Upper lobe of left lung (tissue), 6 donors: ENCODE data around the gene MIER3. TPM values are rescaled to one million over a fixed set of nuclear protein-coding genes. Genes with fewer than 3 reads are reported as not detected.

ENCODE experiments used
- ATAC-seq, 2 donors: fragments of 200-7000 bp; cut with Tn5 transposase; one replicate each; pipeline ENCODE4 v1.9.1; 2022; ENCODE audit warnings: mild to moderate bottlenecking in 2 of 2, moderate library complexity in 2 of 2; ENCODE audit not compliant: low FRiP score in 2 of 2
- DNase-seq, 2 donors: peaks; one replicate each; pipeline ENCODE4 v3.0.0-alpha.2; 2019 to 2020
- H3K27ac ChIP-seq, 4 donors: fragments of 200-600 bp; sonication (generic); one replicate each; pipeline ENCODE4 v1.5.1; 2016 to 2019
- H3K27me3 ChIP-seq, 4 donors: fragments of 200-600 bp; sonication (generic); one replicate each; pipeline ENCODE4 v1.5.1; 2017 to 2019
- H3K36me3 ChIP-seq, 4 donors: fragments of 200-600 bp; sonication (generic); one replicate each; pipeline ENCODE4 v1.5.1; 2016 to 2019
- H3K4me1 ChIP-seq, 4 donors: fragments of 200-600 bp; sonication (generic); one replicate each; pipeline ENCODE4 v1.5.1; 2018 to 2019
- H3K4me3 ChIP-seq, 4 donors: fragments of 200-600 bp; sonication (generic); one replicate each; pipeline ENCODE4 v1.5.1; 2017 to 2019; ENCODE audit warnings: mild to moderate bottlenecking in 2 of 4, moderate library complexity in 1 of 4
- H3K9me3 ChIP-seq, 4 donors: fragments of 200-600 bp; sonication (generic); one replicate each; pipeline ENCODE4 v1.5.1; 2018 to 2019
- CTCF ChIP-seq, 6 experiments: fragments of 450-650 bp in 4 of 6; fragments of 200-600 bp in 2 of 6; sonication (generic) in 2 of 6; IDR thresholded peaks; one replicate each; pipeline ENCODE4 v1.5.1; 2016 to 2019; ENCODE audit warnings: antibody characterized with exemption in 6 of 6
- EP300 ChIP-seq, 4 donors: sonication (generic); formaldehyde crosslinking; IDR thresholded peaks; one replicate each; pipeline ENCODE4 v1.5.1; 2017; ENCODE audit warnings: antibody characterized with exemption in 4 of 4, control low read depth in 2 of 4
- POLR2A ChIP-seq, 4 donors: fragments of 450-650 bp; IDR thresholded peaks; one replicate each; pipeline ENCODE4 v1.5.1; 2016 to 2017; ENCODE audit warnings: antibody characterized with exemption in 4 of 4, mild to moderate bottlenecking in 2 of 4
- POLR2AphosphoS5 ChIP-seq, 2 donors: sonication (generic); formaldehyde crosslinking; IDR thresholded peaks; one replicate each; pipeline ENCODE4 v1.5.1; 2017; ENCODE audit warnings: antibody characterized with exemption in 2 of 2
- WGBS, 2 donors: methylation state at CpG; one replicate each; pipeline ENCODE4 v1.1.5; 2017 to 2018; 5-methylcytosine and 5-hydroxymethylcytosine counted together
- total RNA-seq, 6 donors: library from RNA; depleted of rRNA in 4 of 6; stranded (reverse); fragments of >200 nt in 4 of 6; gene quantifications; one replicate each; pipeline versions ENCODE4 v1.1.0 to v1.2.1, GENCODE V29; 2016 to 2021
- donor health status: DM: no; HTN: no; CAD: no; lungs with moderate emphysema.
- donor health status: DM: no; HTN: yes; CAD: no; lungs with severe emphysema.

Gene MIER3
- total RNA-seq, 6 donors from 2014 or later: 11.3 to 20.5 (median 12.6) TPM

GRCh38 chr5:56988490-56988889, 36.6 kb upstream of the MIER3 start:
- Histone ChIP-seq H3K4me3 (no peak overlapping the region), H3K9me3 (no peaks in the 10 kb centered on the region)

GRCh38 chr5:56987171-56987570, 35.2 kb upstream of the MIER3 start:
- no peaks in the 10 kb centered on the region for H3K36me3 ChIP-seq
- H3K4me1 ChIP-seq: no peaks in the 10 kb centered on the region
- no peaks in the 10 kb centered on the region for H3K9me3 ChIP-seq
- no peak for ATAC-seq
- TF ChIP-seq POLR2AphosphoS5 (IDR thresholded peaks at IDR 0.05) (no peak), CTCF (IDR thresholded peaks at IDR 0.05) (no peak), POLR2A (IDR thresholded peaks at IDR 0.05) (no peak), EP300 (IDR thresholded peaks at IDR 0.05) (no peak)
- no peak overlapping the region for H3K27ac ChIP-seq
- 88 to 91% methylated on average over 4 of the region's 4 CpGs for WGBS, 2 donors
- no peak overlapping the region for H3K4me3 ChIP-seq
- DNase-seq: no peak
- H3K27me3 ChIP-seq: no peaks in the 10 kb centered on the region

More at GRCh38 chr5:56988490-56988889, 36.6 kb upstream of the MIER3 start:
- Histone ChIP-seq H3K27me3 (no peaks in the 10 kb centered on the region), H3K36me3 (no peaks in the 10 kb centered on the region), H3K4me1 (no peaks in the 10 kb centered on the region), H3K27ac (no peak overlapping the region)
- DNase-seq (no peak), ATAC-seq (no peak)
- TF ChIP-seq EP300 (IDR thresholded peaks at IDR 0.05) (no peak), POLR2A (IDR thresholded peaks at IDR 0.05) (no peak), POLR2AphosphoS5 (IDR thresholded peaks at IDR 0.05) (no peak), CTCF (IDR thresholded peaks at IDR 0.05) (no peak)
- 91 to 96% methylated on average over 4 of the region's 4 CpGs for WGBS, 2 donors

GRCh38 chr5:56986626-56986947, 34.7 kb upstream of the MIER3 start:
- no peak overlapping the region for H3K4me3 ChIP-seq
- no peak for TF ChIP-seq POLR2A (IDR thresholded peaks at IDR 0.05)
- no peak for TF ChIP-seq POLR2AphosphoS5 (IDR thresholded peaks at IDR 0.05)
- TF ChIP-seq CTCF (IDR thresholded peaks at IDR 0.05): no peak
- TF ChIP-seq EP300 (IDR thresholded peaks at IDR 0.05): no peak
- no peak for DNase-seq
- H3K36me3 ChIP-seq: no peaks in the 10 kb centered on the region
- ATAC-seq: no peak
- WGBS, 2 donors: 90 to 95% methylated on average over 1 of the region's 1 CpG
- no peak overlapping the region for H3K27ac ChIP-seq
- no peaks in the 10 kb centered on the region for H3K4me1 ChIP-seq
- H3K9me3 ChIP-seq: no peaks in the 10 kb centered on the region
- no peaks in the 10 kb centered on the region for H3K27me3 ChIP-seq

- TF ChIP-seq CTCF (IDR thresholded peaks at IDR 0.05) (no peak), POLR2A (IDR thresholded peaks at IDR 0.05) (no peak), EP300 (IDR thresholded peaks at IDR 0.05) (no peak), POLR2AphosphoS5 (IDR thresholded peaks at IDR 0.05) (no peak)
- WGBS, 2 donors: 52 to 58% methylated on average over 3 of the region's 3 CpGs
These were observed 34.2 kb upstream of the MIER3 start for GRCh38 chr5:56985936-56986625.

GRCh38 chr5:56984445-56984844, 32.5 kb upstream of the MIER3 start:
- ATAC-seq (no peak), DNase-seq (no peak)
- no peaks in the 10 kb centered on the region for H3K36me3 ChIP-seq
- H3K27ac ChIP-seq: no peak overlapping the region
- 84% methylated on average over 1 of the region's 1 CpG for WGBS, 2 donors
- TF ChIP-seq POLR2AphosphoS5 (IDR thresholded peaks at IDR 0.05) (no peak), CTCF (IDR thresholded peaks at IDR 0.05) (no peak), EP300 (IDR thresholded peaks at IDR 0.05) (no peak), POLR2A (IDR thresholded peaks at IDR 0.05) (no peak)
- H3K4me1 ChIP-seq: no peaks in the 10 kb centered on the region
- no peaks in the 10 kb centered on the region for H3K9me3 ChIP-seq
- H3K4me3 ChIP-seq: no peak overlapping the region
- no peaks in the 10 kb centered on the region for H3K27me3 ChIP-seq

More at GRCh38 chr5:56985936-56986625, 34.2 kb upstream of the MIER3 start:
- no peak overlapping the region for H3K4me3 ChIP-seq
- no peaks in the 10 kb centered on the region for H3K4me1 ChIP-seq
- H3K27me3 ChIP-seq: no peaks in the 10 kb centered on the region
- H3K27ac ChIP-seq: no peak overlapping the region
- H3K9me3 ChIP-seq: no peaks in the 10 kb centered on the region
- ATAC-seq (no peak), DNase-seq (no peak)
- H3K36me3 ChIP-seq: no peaks in the 10 kb centered on the region
